H9 (cell line): ENCODE measurements around the gene STX11. TPM values are rescaled to one million over a fixed set of nuclear protein-coding genes. Genes with fewer than 3 reads are reported as not detected.

ENCODE experiments used
- DNase-seq: peaks from one replicate; pipeline ENCODE4 v3.0.0-alpha.2; 2017
- H2AFZ ChIP-seq: one replicate; pipeline ENCODE4 v1.6.1; 2013; ENCODE audit warnings: mild to moderate bottlenecking, low read length, control low read depth, moderate library complexity
- H2AK5ac ChIP-seq: 2 replicates; pipeline ENCODE4 v1.6.1; 2013; ENCODE audit warnings: low read length, control low read depth, mixed read lengths; ENCODE audit not compliant: insufficient read length
- H2BK120ac ChIP-seq: one replicate; pipeline ENCODE4 v1.6.1; 2013; ENCODE audit warnings: low read depth, mild to moderate bottlenecking, low read length, control low read depth, inconsistent platforms; ENCODE audit not compliant: poor library complexity, severe bottlenecking
- H2BK12ac ChIP-seq: 2 replicates; pipeline ENCODE4 v1.6.1; 2013; ENCODE audit warnings: low read length, control low read depth, mixed read lengths, low read depth; ENCODE audit not compliant: insufficient read length
- H2BK15ac ChIP-seq: 2 replicates; pipeline ENCODE4 v1.6.1; 2013; ENCODE audit warnings: low read depth, low read length, control low read depth
- H2BK20ac ChIP-seq: one replicate; pipeline ENCODE4 v1.6.1; 2013; ENCODE audit warnings: low read depth, mild to moderate bottlenecking, low read length, control low read depth, inconsistent platforms; ENCODE audit not compliant: poor library complexity, severe bottlenecking
- H2BK5ac ChIP-seq: 2 replicates; pipeline ENCODE4 v1.6.1; 2013; ENCODE audit warnings: low read length, control low read depth, mixed read lengths; ENCODE audit not compliant: insufficient read length
- H3K14ac ChIP-seq: 2 replicates; pipeline ENCODE4 v1.6.1; 2013; ENCODE audit warnings: low read length, control low read depth; ENCODE audit not compliant: insufficient read depth
- H3K18ac ChIP-seq: 2 replicates; pipeline ENCODE4 v1.6.1; 2013; ENCODE audit warnings: low read depth, mild to moderate bottlenecking, mixed read lengths, low read length, control low read depth; ENCODE audit not compliant: insufficient read length
- H3K23ac ChIP-seq: 2 replicates; pipeline ENCODE4 v1.6.1; 2013; ENCODE audit warnings: low read length, control low read depth, mixed read lengths, low read depth; ENCODE audit not compliant: insufficient read length
- H3K23me2 ChIP-seq: 2 replicates; pipeline ENCODE4 v1.6.1; 2013; ENCODE audit warnings: low read depth, mild to moderate bottlenecking, mixed read lengths, low read length, control low read depth; ENCODE audit not compliant: insufficient read length, poor library complexity, severe bottlenecking
- H3K27ac ChIP-seq: 2 replicates; pipeline ENCODE4 v1.5.1; 2013; ENCODE audit warnings: low read length, control low read depth, mixed read lengths, low read depth; ENCODE audit not compliant: insufficient read length
- H3K27me3 ChIP-seq: 2 replicates; pipeline ENCODE4 v1.6.1; 2013; ENCODE audit warnings: low read length, control low read depth, inconsistent platforms; ENCODE audit not compliant: insufficient read depth
- H3K4ac ChIP-seq: 2 replicates; pipeline ENCODE4 v1.6.1; 2013; ENCODE audit warnings: low read depth, mild to moderate bottlenecking, control low read depth, inconsistent platforms, low read length, moderate library complexity
- H3K4me1 ChIP-seq: 2 replicates; pipeline ENCODE4 v1.6.1; 2013; ENCODE audit warnings: low read length, control low read depth, inconsistent platforms; ENCODE audit not compliant: insufficient read depth
- H3K4me2 ChIP-seq: 2 replicates; pipeline ENCODE4 v1.6.1; 2013; ENCODE audit warnings: low read length, control low read depth, mixed read lengths; ENCODE audit not compliant: insufficient read length, insufficient read depth
- H3K56ac ChIP-seq: 2 replicates; pipeline ENCODE4 v1.6.1; 2013; ENCODE audit warnings: low read depth, mild to moderate bottlenecking, mixed read lengths, low read length, control low read depth; ENCODE audit not compliant: insufficient read length
- H3K79me1 ChIP-seq: 2 replicates; pipeline ENCODE4 v1.6.1; 2013; ENCODE audit warnings: low read depth, mild to moderate bottlenecking, moderate library complexity, low read length, control low read depth, inconsistent platforms; ENCODE audit not compliant: insufficient read depth, poor library complexity, severe bottlenecking
- H3K79me2 ChIP-seq: 2 replicates; pipeline ENCODE4 v1.6.1; 2013; ENCODE audit warnings: low read length, control low read depth, inconsistent platforms; ENCODE audit not compliant: insufficient read depth
- H3K9ac ChIP-seq: 2 replicates; pipeline ENCODE4 v1.6.1; 2013; ENCODE audit warnings: low read length, control low read depth, mixed read lengths; ENCODE audit not compliant: insufficient read length; ENCODE audit errors: extremely low read depth
- H3K9me3 ChIP-seq: one replicate; pipeline ENCODE4 v1.6.1; 2013; ENCODE audit warnings: low read depth, low read length, inconsistent platforms; ENCODE audit not compliant: control insufficient read depth
- H3T11ph ChIP-seq: one replicate; pipeline ENCODE4 v1.6.1; 2013; ENCODE audit warnings: mild to moderate bottlenecking, low read length, control low read depth, inconsistent platforms
- H4K20me1 ChIP-seq: one replicate; pipeline ENCODE4 v1.6.1; 2013; ENCODE audit not compliant: control insufficient read depth, insufficient read length, insufficient read depth
- H4K5ac ChIP-seq: 2 replicates; pipeline ENCODE4 v1.6.1; 2013; ENCODE audit warnings: low read depth, mild to moderate bottlenecking, mixed read lengths, low read length, control low read depth; ENCODE audit not compliant: insufficient read length
- H4K8ac ChIP-seq: replicated peaks from 2 replicates; pipeline ENCODE4 v1.6.1; 2013; ENCODE audit warnings: low read length, control low read depth, mixed read lengths, low read depth; ENCODE audit not compliant: insufficient read length
- H4K91ac ChIP-seq: 2 replicates; pipeline ENCODE4 v1.6.1; 2013; ENCODE audit warnings: low read depth, mild to moderate bottlenecking, moderate library complexity, mixed read lengths, low read length, control low read depth; ENCODE audit not compliant: insufficient read length
- H3K27ac Mint-ChIP-seq, 3 experiments: 2 replicates in 2 of 3; 3 replicates in 1 of 3; pipeline ENCODE4 v1.8.0; 2020 to 2021; ENCODE audit warnings: mixed read lengths in 3 of 3, mild to moderate bottlenecking in 1 of 3, moderate library complexity in 1 of 3
- H3K27me3 Mint-ChIP-seq: 2 replicates; pipeline ENCODE4 v1.8.0; 2021; ENCODE audit warnings: low read depth, mild to moderate bottlenecking, moderate library complexity, mixed read lengths
- H3K36me3 Mint-ChIP-seq, 3 experiments: 2 replicates in 2 of 3; 3 replicates in 1 of 3; pipeline ENCODE4 v1.8.0; 2020 to 2021; ENCODE audit warnings: low read depth in 3 of 3, mixed read lengths in 3 of 3; ENCODE audit not compliant: insufficient read depth in 1 of 3
- H3K4me1 Mint-ChIP-seq, 2 experiments: 2 replicates each; pipeline ENCODE4 v1.8.0; 2020; ENCODE audit warnings: mixed read lengths in 2 of 2
- H3K4me3 Mint-ChIP-seq, 2 experiments: 2 replicates in 1 of 2; 3 replicates in 1 of 2; pipeline ENCODE4 v1.8.0; 2020 to 2021; ENCODE audit warnings: mild to moderate bottlenecking in 2 of 2, mixed read lengths in 2 of 2, moderate library complexity in 1 of 2
- H3K9me3 Mint-ChIP-seq, 2 experiments: 2 replicates in 1 of 2; 3 replicates in 1 of 2; pipeline ENCODE4 v1.8.0; 2020; ENCODE audit warnings: mild to moderate bottlenecking in 2 of 2, mixed read lengths in 2 of 2, moderate library complexity in 1 of 2
- CTCF ChIP-seq: fragments of 200-600 bp; sonication (generic); conservative IDR thresholded peaks from 3 replicates; pipeline ENCODE4 v1.8.0; 2021; ENCODE audit warnings: antibody characterized with exemption, mild to moderate bottlenecking
- WGBS: extraction: QIAGEN DNeasy Blood & Tissue Kit; methylation state at CpG from one replicate; pipeline ENCODE4 v1.1.7; 2013; ENCODE audit warnings: missing lambda C conversion rate, low lambda C conversion rate, mixed read lengths; ENCODE audit not compliant: insufficient read length; ENCODE audit errors: extremely low coverage; 5-methylcytosine and 5-hydroxymethylcytosine counted together
- total RNA-seq: library from RNA; stranded (reverse); gene quantifications from 2 replicates; pipeline ENCODE4 v1.2.1, GENCODE V29; 2021

The STX11 gene
- total RNA-seq, 1 experiment from 2014 or later = 0.22 TPM

GRCh38 chr6:144217264-144217663, 66.9 kb downstream of the STX11 start:
- H3K27ac Mint-ChIP-seq = no peak overlapping the region; a peak in 1 of 7 replicates
- Histone ChIP-seq H3K4me2 (no peak overlapping the region), H4K20me1 (no peaks in the 10 kb centered on the region), H3K9me3 (no peaks in the 10 kb centered on the region), H3K18ac (no peak overlapping the region), H2AK5ac (no peak overlapping the region), H2BK15ac (no peak overlapping the region), H3K23me2 (no peaks in the 10 kb centered on the region), H2BK120ac (no peak overlapping the region), H3K27ac (no peak overlapping the region), H2BK12ac (no peak overlapping the region), H2BK5ac (no peak overlapping the region), H3K23ac (no peak overlapping the region), H2AFZ (no peak overlapping the region), H3K56ac (no peak overlapping the region), H3K9ac (no peak overlapping the region), H3K79me2 (no peaks in the 10 kb centered on the region), H3K14ac (no peak overlapping the region), H4K91ac (no peak overlapping the region), H3K79me1 (no peaks in the 10 kb centered on the region), H4K8ac (no peak overlapping the region), H4K5ac (no peak overlapping the region), H3T11ph (no peak overlapping the region), H3K27me3 (no peaks in the 10 kb centered on the region), H2BK20ac (no peak overlapping the region), H3K4me1 (no peaks in the 10 kb centered on the region), H3K4ac (no peak overlapping the region)
- peaks cover 15% of the 10 kb centered on the region for H3K27me3 Mint-ChIP-seq
- no peak for TF ChIP-seq CTCF
- H3K4me1 Mint-ChIP-seq = peaks cover 16 to 17% of the 10 kb centered on the region in 2 experiments
- H3K9me3 Mint-ChIP-seq = peaks cover 4 to 11% of the 10 kb centered on the region in 2 experiments; a peak in 4 of 5 replicates
- DNase-seq = no peak
- peak overlapping the region; percentile 74 to 80 for H3K4me3 Mint-ChIP-seq
- WGBS = no CpG with 5 or more reads among the region's 11 CpGs
- H3K36me3 Mint-ChIP-seq = peaks cover 0 to 7% (median 1%) of the 10 kb centered on the region in 3 experiments; a peak in 5 of 7 replicates
